Tibial nerve (tissue), 3 donors: ENCODE measurements around the gene SEC24B.

ENCODE experiments used
- CTCF ChIP-seq, 5 experiments: fragments of 200-600 bp in 3 of 5; fragments of 450-650 bp in 2 of 5; sonication (generic) in 3 of 5; IDR thresholded peaks; one replicate each; pipeline ENCODE4 v1.5.1; 2016 to 2019; ENCODE audit warnings: antibody characterized with exemption in 5 of 5, mild to moderate bottlenecking in 3 of 5, moderate library complexity in 2 of 5
- POLR2A ChIP-seq, 2 donors: fragments of 450-650 bp; IDR thresholded peaks; one replicate each; pipeline ENCODE4 v1.6.1; 2017; ENCODE audit warnings: antibody characterized with exemption in 2 of 2, mild to moderate bottlenecking in 2 of 2, moderate library complexity in 2 of 2

DNA sequence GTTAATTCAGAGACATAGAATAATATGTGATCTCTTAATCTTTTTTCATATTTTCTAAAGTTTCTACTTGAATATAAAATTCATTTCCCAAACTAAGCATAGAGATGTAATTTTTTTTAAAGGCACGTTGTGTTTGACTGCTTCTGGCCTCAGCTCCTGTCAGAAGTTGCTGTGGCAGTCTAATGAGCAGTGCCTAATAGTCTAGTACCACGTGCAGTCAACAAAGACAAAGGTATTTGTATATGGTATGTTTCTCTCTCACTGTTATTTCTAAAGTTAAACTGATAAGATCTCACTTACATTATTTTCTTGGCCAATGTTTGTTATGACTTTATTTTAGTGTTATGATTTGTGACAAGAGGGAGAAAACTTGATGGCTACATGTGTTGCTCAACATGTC is 77.8 kb downstream of the SEC24B start:
- no peak for TF ChIP-seq POLR2A (IDR thresholded peaks at IDR 0.05)
- TF ChIP-seq CTCF (IDR thresholded peaks at IDR 0.05) = no peak
